HepG2 (cell line): Measurements from ENCODE around the gene ARHGEF1. TPM values are rescaled to one million over a fixed set of nuclear protein-coding genes. Genes with fewer than 3 reads are reported as not detected.
A peak's percentile ranks its signal among the peaks of the same experiment; 100 is the strongest.

Source experiments
- BCLAF1 ChIP-seq: fragments of 450-650 bp; IDR thresholded peaks from 2 replicates; pipeline ENCODE4 v1.6.1; 2017; ENCODE audit warnings: mild to moderate bottlenecking
- CCAR2 ChIP-seq: fragments of 200-400 bp; formaldehyde crosslinking; optimal IDR thresholded peaks from 2 replicates; pipeline ENCODE3; 2018; ENCODE audit warnings: low read depth, mild to moderate bottlenecking, low read length, moderate library complexity
- HDAC2 ChIP-seq: sonication (generic); formaldehyde crosslinking; IDR thresholded peaks from 2 replicates; pipeline ENCODE4 v1.4.0; 2020; ENCODE audit warnings: missing genetic modification reagents
- HOXA9 ChIP-seq: sonication (generic); formaldehyde crosslinking; IDR thresholded peaks from 2 replicates; pipeline ENCODE4 v1.8.1; 2022; ENCODE audit warnings: missing genetic modification reagents, mild to moderate bottlenecking, moderate library complexity, borderline replicate concordance
- KLF6 ChIP-seq: IDR thresholded peaks from 2 replicates; pipeline ENCODE4 v1.8.0; 2016; ENCODE audit warnings: missing biosample characterization, missing genetic modification reagents
- MXD1 ChIP-seq: sonication (generic); formaldehyde crosslinking; IDR thresholded peaks from 2 replicates; pipeline ENCODE4 v1.4.0; 2020; ENCODE audit warnings: mild to moderate bottlenecking, missing genetic modification reagents
- NFE2L2 ChIP-seq: fragments of 150-350 bp; IDR thresholded peaks from 2 replicates; pipeline ENCODE4 v1.6.1; 2014; ENCODE audit warnings: low read length
- REL ChIP-seq: sonication (generic); formaldehyde crosslinking; conservative IDR thresholded peaks from 2 replicates; pipeline ENCODE4 v1.8.0; 2022; ENCODE audit warnings: mild to moderate bottlenecking, missing genetic modification reagents, moderate library complexity
- U2AF1 ChIP-seq: fragments of 200-400 bp; formaldehyde crosslinking; optimal IDR thresholded peaks from 2 replicates; pipeline ENCODE3; 2017; ENCODE audit warnings: mild to moderate bottlenecking, low read depth, low read length
- ZFAT ChIP-seq: sonication (generic); formaldehyde crosslinking; conservative IDR thresholded peaks from 2 replicates; pipeline ENCODE4 v1.8.1; 2023; ENCODE audit warnings: missing genetic modification reagents, inconsistent platforms
- ZGPAT ChIP-seq: IDR thresholded peaks from 2 replicates; pipeline ENCODE4 v1.6.1; 2016; ENCODE audit warnings: mild to moderate bottlenecking
- ZNF205 ChIP-seq: IDR thresholded peaks from 2 replicates; pipeline ENCODE4 v1.6.1; 2018; ENCODE audit warnings: missing biosample characterization, missing genetic modification reagents
- ZNF230 ChIP-seq: sonication (generic); formaldehyde crosslinking; IDR thresholded peaks from 2 replicates; pipeline ENCODE4 v1.4.0; 2020; ENCODE audit warnings: mild to moderate bottlenecking, missing genetic modification reagents
- ZNF331 ChIP-seq: sonication (generic); formaldehyde crosslinking; IDR thresholded peaks from 2 replicates; pipeline ENCODE4 v1.4.0; 2020; ENCODE audit warnings: missing genetic modification reagents
- ZNF704 ChIP-seq: sonication (generic); formaldehyde crosslinking; IDR thresholded peaks from 2 replicates; pipeline ENCODE4 v1.8.1; 2023; ENCODE audit warnings: mild to moderate bottlenecking, inconsistent platforms, moderate library complexity, missing genetic modification reagents, borderline replicate concordance
- ZNF883 ChIP-seq: sonication (generic); formaldehyde crosslinking; IDR thresholded peaks from 2 replicates; pipeline ENCODE4 v1.5.1; 2020; ENCODE audit warnings: mild to moderate bottlenecking, missing genetic modification reagents; ENCODE audit errors: not compliant biosample characterization
- ZSCAN25 ChIP-seq: sonication (generic); formaldehyde crosslinking; IDR thresholded peaks from 2 replicates; pipeline ENCODE4 v1.8.0; 2022; ENCODE audit warnings: mild to moderate bottlenecking, missing genetic modification reagents
- polyA plus RNA-seq, 8 experiments: library from polyadenylated mRNA; depleted of rRNA in 3 of 8; stranded (reverse) in 7 of 8; unstranded in 1 of 8; fragments of >200 nt; fragmentation: Illumina TruSeq in 4 of 8; extraction: Trizol in 4 of 8; gene quantifications; 2 replicates each; pipeline versions ENCODE4 v1.2.1 to v1.2.3, GENCODE V29; 2011 to 2016; ENCODE audit warnings: low read depth in 4 of 8, missing spikeins in 1 of 8, mixed read lengths in 1 of 8; ENCODE audit not compliant: insufficient read depth in 1 of 8
- total RNA-seq, 5 experiments: library from RNA; depleted of rRNA; stranded (reverse); fragments of >200 nt; fragmentation: Illumina TruSeq; extraction: Trizol; gene quantifications; 2 replicates each; pipeline ENCODE4 v1.2.3, GENCODE V29; 2016; ENCODE audit warnings: low read depth in 1 of 5
- TF ChIP-seq, protein P1 (sequence below): sonication (generic); formaldehyde crosslinking; conservative IDR thresholded peaks from 2 replicates; pipeline ENCODE4 v1.4.0; 2020; ENCODE audit warnings: missing genetic modification reagents

The ARHGEF1 gene
- total and polyA plus RNA-seq, 2 of the 13 experiments (the other 11 are each of a cell fraction or from before 2014, with no cell fraction given): 33.7 to 34.7 TPM

DNA sequence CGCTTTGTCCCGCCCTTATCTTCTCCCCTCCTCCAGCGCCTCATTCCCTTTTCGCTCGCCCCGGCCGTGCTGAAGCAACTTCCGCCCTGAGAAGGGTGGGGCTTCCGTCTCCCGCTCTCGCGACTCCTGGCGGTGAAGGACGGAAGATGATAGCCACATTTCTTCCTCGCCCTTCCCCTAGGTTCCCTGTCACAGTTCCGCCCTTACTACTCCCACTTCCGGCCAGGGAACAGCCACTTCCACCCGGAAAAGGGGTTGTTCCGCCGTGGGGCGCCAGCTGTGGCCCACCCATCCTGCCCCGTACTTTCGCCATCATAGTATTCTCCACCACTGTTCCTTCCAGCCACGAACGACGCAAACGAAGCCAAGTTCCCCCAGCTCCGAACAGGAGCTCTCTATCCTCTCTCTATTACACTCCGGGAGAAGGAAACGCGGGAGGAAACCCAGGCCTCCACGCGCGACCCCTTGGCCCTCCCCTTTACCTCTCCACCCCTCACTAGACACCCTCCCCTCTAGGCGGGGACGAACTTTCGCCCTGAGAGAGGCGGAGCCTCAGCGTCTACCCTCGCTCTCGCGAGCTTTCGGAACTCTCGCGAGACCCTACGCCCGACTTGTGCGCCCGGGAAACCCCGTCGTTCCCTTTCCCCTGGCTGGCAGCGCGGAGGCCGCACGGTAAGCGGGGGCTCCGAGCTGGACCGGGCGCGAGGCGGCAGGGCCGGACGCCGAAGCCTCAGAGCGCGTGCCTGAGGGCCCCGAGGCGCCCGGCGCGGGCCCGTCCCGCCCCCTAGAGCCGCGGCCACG lies 23.2 kb upstream of the ARHGEF1 start, which contains the start of gene RPS19 (continued):
- TF ChIP-seq KLF6 (CRISPR knock-in tag) (peak; percentile 85; the same call in 1 of the 2 replicates), ZNF704 (no peak), ZSCAN25 (CRISPR knock-in tag) (no peak), REL (CRISPR knock-in tag) (no peak), BCLAF1 (no peak), HDAC2 (CRISPR knock-in tag) (peak; percentile 59; the same call in 1 of the 2 replicates), ZNF205 (CRISPR knock-in tag) (no peak; the same call in 1 of the 2 replicates), ZFAT (CRISPR knock-in tag) (no peak; the same call in 1 of the 2 replicates), NFE2L2 (no peak), HOXA9 (CRISPR knock-in tag) (no peak), ZNF230 (CRISPR knock-in tag) (peak; percentile 51; the same call in 1 of the 2 replicates), ZNF331 (CRISPR knock-in tag) (peak; percentile 72; the same call in 1 of the 2 replicates), CCAR2 (no peak), MXD1 (CRISPR knock-in tag) (peak; percentile 79; the same call in 1 of the 2 replicates), ZNF883 (CRISPR knock-in tag) (peak; percentile 43), U2AF1 (no peak), ZGPAT (peak; percentile 93)
- TF ChIP-seq, protein P1, sequence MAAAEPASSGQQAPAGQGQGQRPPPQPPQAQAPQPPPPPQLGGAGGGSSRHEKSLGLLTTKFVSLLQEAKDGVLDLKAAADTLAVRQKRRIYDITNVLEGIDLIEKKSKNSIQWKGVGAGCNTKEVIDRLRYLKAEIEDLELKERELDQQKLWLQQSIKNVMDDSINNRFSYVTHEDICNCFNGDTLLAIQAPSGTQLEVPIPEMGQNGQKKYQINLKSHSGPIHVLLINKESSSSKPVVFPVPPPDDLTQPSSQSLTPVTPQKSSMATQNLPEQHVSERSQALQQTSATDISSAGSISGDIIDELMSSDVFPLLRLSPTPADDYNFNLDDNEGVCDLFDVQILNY (CRISPR knock-in tag): 0 out of 2 replicates have a peak, but pooled peaks have one; percentile 47
